ENCODE results near the gene ZNF608. TPM values are rescaled to one million over a fixed set of nuclear protein-coding genes. Genes with fewer than 3 reads are reported as not detected.

The ZNF608 gene
- total RNA-seq, 1 experiment from 2014 or later = 0.95 TPM

GRCh38 chr5:124732428-124733328 lies 13.8 kb downstream of the ZNF608 start:
- no TSS peak for BruUV-seq (replicated peaks)
- intact Hi-C loops (cut with micrococcal nuclease) = no loop called here
- no peak for DNase-seq
- no peaks in the 10 kb centered on the region for H3F3A ChIP-seq (ENCODE audit: low read length, unreplicated experiment)
- H3K9me3 ChIP-seq (ENCODE audit: low read length) = no peaks in the 10 kb centered on the region
- no peak overlapping the region for H3K4me3 ChIP-seq (ENCODE audit: low read length)
- H3K9ac ChIP-seq (ENCODE audit: low read length) = no peak overlapping the region
- POLR2A ChIA-PET (ENCODE audit: unreplicated experiment) = interaction anchor here (0.7 kb wide), 1 partner anchor 237 kb away, joined by 6 read pairs; no protein-coding TSS in a partner anchor
- H3K9me2 ChIP-seq (replicated peaks; ENCODE audit: low read length) = no peaks in the 10 kb centered on the region
- H3K4me2 ChIP-seq (ENCODE audit: low read length) = no peak overlapping the region
- TF ChIP-seq CTCF (conservative IDR thresholded peaks at IDR 0.05; ENCODE audit: low read depth, low read length) = no peak
- no peak for TF ChIP-seq EZH2 (IDR thresholded peaks at IDR 0.05; ENCODE audit: low read length, unreplicated experiment)
- TF ChIP-seq EZH2phosphoT487 (IDR thresholded peaks at IDR 0.05; ENCODE audit: borderline replicate concordance, low read length) = no peak
- H3K27ac ChIP-seq (ENCODE audit: low read length) = no peak overlapping the region
- no peaks in the 10 kb centered on the region for H3K4me1 ChIP-seq (ENCODE audit: insufficient read depth, low read length)
- H3K27me3 ChIP-seq (ENCODE audit: low read length) = no peaks in the 10 kb centered on the region
- H3K36me3 ChIP-seq (ENCODE audit: low read depth, low read length) = no peaks in the 10 kb centered on the region
- no peaks in the 10 kb centered on the region for H3K79me2 ChIP-seq (ENCODE audit: low read length)
- H4K20me1 ChIP-seq (ENCODE audit: low read length) = no peaks in the 10 kb centered on the region
- CTCF ChIA-PET = interaction anchor here (0.6 kb wide), 1 partner anchor 1062 kb away, joined by 4 read pairs; no protein-coding TSS in a partner anchor
- no peak for ATAC-seq
- H2AFZ ChIP-seq (ENCODE audit: low read length) = no peak overlapping the region

- Histone ChIP-seq H2AFZ (ENCODE audit: low read length) (no peak overlapping the region), H3K4me1 (ENCODE audit: insufficient read depth, low read length) (no peaks in the 10 kb centered on the region), H4K20me1 (ENCODE audit: low read length) (no peaks in the 10 kb centered on the region), H3K27ac (ENCODE audit: low read length) (no peak overlapping the region), H3K79me2 (ENCODE audit: low read length) (no peaks in the 10 kb centered on the region), H3K4me3 (ENCODE audit: low read length) (no peak overlapping the region), H3K27me3 (ENCODE audit: low read length) (no peaks in the 10 kb centered on the region), H3F3A (ENCODE audit: low read length, unreplicated experiment) (no peaks in the 10 kb centered on the region), H3K4me2 (ENCODE audit: low read length) (no peak overlapping the region), H3K9me2 (replicated peaks; ENCODE audit: low read length) (no peaks in the 10 kb centered on the region), H3K9ac (ENCODE audit: low read length) (no peak overlapping the region), H3K9me3 (ENCODE audit: low read length) (no peaks in the 10 kb centered on the region), H3K36me3 (ENCODE audit: low read depth, low read length) (no peaks in the 10 kb centered on the region)
- no TSS peak for BruUV-seq (replicated peaks)
- no peak for TF ChIP-seq EZH2phosphoT487 (IDR thresholded peaks at IDR 0.05; ENCODE audit: borderline replicate concordance, low read length)
- no peak for TF ChIP-seq EZH2 (IDR thresholded peaks at IDR 0.05; ENCODE audit: low read length, unreplicated experiment)
- TF ChIP-seq CTCF (conservative IDR thresholded peaks at IDR 0.05; ENCODE audit: low read depth, low read length) = no peak
- intact Hi-C loops (cut with micrococcal nuclease) = no loop called here
- CTCF ChIA-PET = no interaction called here
- no peak for ATAC-seq
- POLR2A ChIA-PET (ENCODE audit: unreplicated experiment) = no interaction called here
- no peak for DNase-seq
These were observed 16.1 kb downstream of the ZNF608 start for GRCh38 chr5:124730381-124730780.

All from PC-3 (cell line).